HG03175 (cell line): ENCODE results near the gene SCRT2.

Experiments used
- ATAC-seq: cut with Tn5 transposase; IDR thresholded peaks from one replicate; pipeline ENCODE4 v1.9.1; 2021; ENCODE audit warnings: mild to moderate bottlenecking, moderate library complexity; ENCODE audit not compliant: unreplicated experiment

SCRT2 gene

GRCh38 chr20:635028-635892 lies 40.3 kb downstream of the SCRT2 start:
- no peak for ATAC-seq

GRCh38 chr20:634148-634925 lies 41.3 kb downstream of the SCRT2 start:
- no peak for ATAC-seq

DNA sequence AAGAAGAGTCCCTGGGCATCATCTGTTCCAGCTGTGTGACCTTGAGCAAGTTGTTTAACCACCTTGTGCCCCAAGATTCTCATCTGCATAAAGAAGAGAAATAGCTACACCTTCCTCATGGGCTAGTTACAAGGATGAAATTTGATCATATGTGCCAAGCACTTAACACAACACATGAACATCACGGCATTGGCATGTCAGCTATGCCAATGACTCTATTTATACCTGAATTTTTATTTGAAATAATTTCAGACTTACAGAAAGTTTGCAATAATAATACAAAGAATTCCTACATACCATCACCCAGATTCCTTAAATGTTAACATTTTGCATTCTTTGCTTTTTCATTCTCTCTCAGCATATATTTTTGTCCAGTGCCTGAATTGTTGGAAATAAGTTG lies 44.5 kb downstream of the SCRT2 start:
- no peak for ATAC-seq

DNA sequence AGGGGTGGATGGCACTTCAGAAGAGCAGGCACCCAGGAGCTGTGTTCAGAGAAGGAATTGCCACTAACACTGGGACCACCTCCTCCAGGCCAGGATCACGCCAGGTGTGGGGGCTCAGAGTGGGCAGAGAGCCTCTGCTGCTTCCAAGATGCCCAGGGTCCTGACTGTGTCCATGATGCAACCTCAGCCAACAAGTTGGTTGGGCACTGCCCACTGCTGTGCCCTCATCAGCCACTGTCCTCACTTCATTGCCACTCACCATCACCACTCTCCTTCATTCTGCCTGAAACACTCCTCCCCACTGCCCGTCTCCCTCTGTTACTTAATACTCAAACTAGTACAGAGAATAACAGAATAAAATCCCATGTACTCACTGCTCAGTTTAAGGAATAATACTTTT lies 49.0 kb downstream of the SCRT2 start:
- ATAC-seq = no peak

- no peak for ATAC-seq
Observed at GRCh38 chr20:625360-625932, 50.2 kb downstream of the SCRT2 start.

- ATAC-seq = no peak
Observed at GRCh38 chr20:623704-624103, 51.9 kb downstream of the SCRT2 start.

- ATAC-seq = no peak
Observed at GRCh38 chr20:623021-623420, 52.6 kb downstream of the SCRT2 start.

DNA sequence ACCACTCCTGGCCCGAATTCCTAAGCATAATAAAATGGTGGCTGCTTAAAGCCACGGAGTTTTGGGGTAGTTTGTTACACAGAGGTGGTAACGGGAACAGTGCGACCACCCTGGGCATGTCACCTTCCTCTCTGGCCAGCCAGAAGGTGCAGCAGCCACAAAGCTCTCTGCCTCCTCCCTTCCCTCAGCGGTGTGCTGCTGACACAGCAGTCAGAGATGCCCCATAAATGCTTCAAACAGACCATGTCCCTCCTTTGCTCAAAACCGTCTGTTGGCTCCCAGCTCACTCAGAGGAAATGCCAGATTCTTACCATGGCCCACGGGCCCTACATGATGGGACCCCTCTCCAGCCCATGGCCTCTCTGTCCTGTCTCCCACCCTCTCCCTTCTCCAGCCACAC lies 53.4 kb downstream of the SCRT2 start:
- no peak for ATAC-seq

DNA sequence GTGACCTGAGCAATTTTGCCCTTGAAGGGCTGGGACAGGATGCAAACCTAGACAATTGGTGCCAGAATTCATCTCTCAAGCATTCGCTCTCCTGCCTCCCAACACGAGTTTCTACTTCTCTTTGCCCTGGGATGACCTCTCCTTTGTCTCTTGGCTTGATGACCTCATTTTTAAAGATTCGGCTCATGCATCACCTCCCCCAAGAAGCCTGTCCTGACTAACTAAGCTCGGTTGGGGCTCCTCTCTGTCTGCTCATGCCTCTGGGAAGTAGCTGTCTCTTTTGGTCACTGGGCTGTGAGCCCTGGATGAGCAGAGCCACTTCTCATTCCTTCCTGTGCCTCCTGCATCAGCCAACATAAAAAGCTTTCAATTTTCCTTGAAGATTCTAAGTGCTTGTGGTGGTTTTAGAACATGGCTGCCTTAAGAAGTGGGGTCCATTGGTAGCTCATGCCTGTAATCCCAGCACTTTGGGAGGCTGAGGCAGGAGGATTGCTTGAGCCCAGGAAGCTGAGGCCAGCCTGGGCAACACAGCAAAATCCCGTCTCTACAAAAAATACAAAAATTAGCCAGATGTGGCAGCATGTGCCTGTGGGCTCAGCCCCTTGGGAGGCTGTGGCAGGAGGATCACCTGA lies 54.4 kb downstream of the SCRT2 start:
- ATAC-seq = no peak

GRCh38 chr20:620246-620645 lies 55.4 kb downstream of the SCRT2 start:
- no peak for ATAC-seq

- ATAC-seq = no peak
Observed at GRCh38 chr20:618980-619379, 56.6 kb downstream of the SCRT2 start.

- no peak for ATAC-seq
Observed at GRCh38 chr20:617934-618690, 57.5 kb downstream of the SCRT2 start.

DNA sequence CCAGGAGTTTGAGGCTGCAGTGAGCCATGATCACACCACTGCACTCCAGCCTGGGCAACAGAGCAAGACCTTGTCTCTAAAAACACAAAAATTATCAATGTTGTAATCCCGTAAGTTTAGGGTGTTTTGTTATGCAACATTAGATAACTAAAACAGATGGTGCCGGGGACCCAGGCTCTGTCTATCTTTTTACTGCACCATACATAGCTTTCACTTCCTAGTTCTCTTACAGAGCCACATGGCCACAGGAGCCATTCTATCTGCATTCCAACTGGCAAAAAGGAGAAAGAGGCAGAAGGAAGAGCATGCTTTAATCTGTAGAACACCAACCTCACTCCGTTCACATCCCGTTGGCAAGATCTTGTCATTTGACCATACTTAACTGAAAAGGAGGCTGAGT lies 60.1 kb downstream of the SCRT2 start:
- no peak for ATAC-seq

GRCh38 chr20:611843-612185 lies 63.8 kb downstream of the SCRT2 start:
- no peak for ATAC-seq
